Muscle of leg (tissue), 11 donors: ENCODE measurements around the gene DSG3. TPM values are rescaled to one million over a fixed set of nuclear protein-coding genes. Genes with fewer than 3 reads are reported as not detected.
"Not testable (repeated sequence)": the region's sequence is repeated elsewhere in the genome, so short reads cannot be mapped to it uniquely, and the experiment has no call there.

Source experiments
- DNase-seq: peaks from one replicate; pipeline ENCODE4 v3.0.0; 2013
- H3K27ac ChIP-seq: one replicate; pipeline ENCODE4 v1.5.1; 2013; ENCODE audit warnings: mild to moderate bottlenecking, low read length, control low read depth
- H3K27me3 ChIP-seq: one replicate; pipeline ENCODE4 v1.6.1; 2013; ENCODE audit warnings: low read length; ENCODE audit not compliant: control insufficient read depth, insufficient read depth
- H3K36me3 ChIP-seq: one replicate; pipeline ENCODE4 v1.6.1; 2013; ENCODE audit warnings: low read length; ENCODE audit not compliant: control insufficient read depth, insufficient read depth
- H3K4me1 ChIP-seq: one replicate; pipeline ENCODE4 v1.6.1; 2013; ENCODE audit warnings: low read length; ENCODE audit not compliant: control insufficient read depth, insufficient read depth
- H3K4me3 ChIP-seq: one replicate; pipeline ENCODE4 v1.5.1; 2013; ENCODE audit warnings: low read length, control low read depth
- H3K9me3 ChIP-seq: replicated peaks from 2 replicates; pipeline ENCODE4 v1.6.1; 2013; ENCODE audit warnings: low read depth, low read length; ENCODE audit not compliant: control insufficient read depth
- WGBS: methylation state at CpG from one replicate; pipeline ENCODE4 v1.1.5; 2013; ENCODE audit warnings: missing lambda C conversion rate; ENCODE audit not compliant: insufficient coverage; 5-methylcytosine and 5-hydroxymethylcytosine counted together
- polyA plus RNA-seq, 8 donors: library from polyadenylated mRNA; unstranded; fragments of 120-200 nt; gene quantifications; one replicate each; pipeline versions ENCODE4 v1.2.1 to v1.2.3, GENCODE V29; 2013; ENCODE audit warnings: inconsistent platforms in 1 of 8, low replicate concordance in 1 of 8; ENCODE audit not compliant: insufficient read length in 8 of 8, insufficient read depth in 1 of 8
- total RNA-seq: library from RNA; stranded (reverse); fragments of 120-200 nt; gene quantifications from one replicate; pipeline ENCODE4 v1.2.4, GENCODE V29; 2013

The DSG3 gene
- total and polyA plus RNA-seq, 9 donors: 0.04 to 5.7 (median 0.16) TPM; not detected in 6

GRCh38 chr18:31497836-31498573 is 50.5 kb downstream of the DSG3 start, which contains the start of gene DSG2:
Gene DSG2 (plus strand): TSS chr18:31498177. CDS start chr18:31498252, 75 bp downstream.
- peaks cover 7% of the 10 kb centered on the region for H3K4me1 ChIP-seq
- H3K27me3 ChIP-seq: peaks cover 18% of the 10 kb centered on the region
- H3K4me3 ChIP-seq: peak within 1 kb of the TSS; percentile 72
- no peaks in the 10 kb centered on the region for H3K9me3 ChIP-seq
- WGBS: under 1% methylated on average over 68 of the region's 79 CpGs
- peak; percentile 49 for DNase-seq
- H3K36me3 ChIP-seq: no peaks in the 10 kb centered on the region
- no peak within 1 kb of the TSS for H3K27ac ChIP-seq

DNA sequence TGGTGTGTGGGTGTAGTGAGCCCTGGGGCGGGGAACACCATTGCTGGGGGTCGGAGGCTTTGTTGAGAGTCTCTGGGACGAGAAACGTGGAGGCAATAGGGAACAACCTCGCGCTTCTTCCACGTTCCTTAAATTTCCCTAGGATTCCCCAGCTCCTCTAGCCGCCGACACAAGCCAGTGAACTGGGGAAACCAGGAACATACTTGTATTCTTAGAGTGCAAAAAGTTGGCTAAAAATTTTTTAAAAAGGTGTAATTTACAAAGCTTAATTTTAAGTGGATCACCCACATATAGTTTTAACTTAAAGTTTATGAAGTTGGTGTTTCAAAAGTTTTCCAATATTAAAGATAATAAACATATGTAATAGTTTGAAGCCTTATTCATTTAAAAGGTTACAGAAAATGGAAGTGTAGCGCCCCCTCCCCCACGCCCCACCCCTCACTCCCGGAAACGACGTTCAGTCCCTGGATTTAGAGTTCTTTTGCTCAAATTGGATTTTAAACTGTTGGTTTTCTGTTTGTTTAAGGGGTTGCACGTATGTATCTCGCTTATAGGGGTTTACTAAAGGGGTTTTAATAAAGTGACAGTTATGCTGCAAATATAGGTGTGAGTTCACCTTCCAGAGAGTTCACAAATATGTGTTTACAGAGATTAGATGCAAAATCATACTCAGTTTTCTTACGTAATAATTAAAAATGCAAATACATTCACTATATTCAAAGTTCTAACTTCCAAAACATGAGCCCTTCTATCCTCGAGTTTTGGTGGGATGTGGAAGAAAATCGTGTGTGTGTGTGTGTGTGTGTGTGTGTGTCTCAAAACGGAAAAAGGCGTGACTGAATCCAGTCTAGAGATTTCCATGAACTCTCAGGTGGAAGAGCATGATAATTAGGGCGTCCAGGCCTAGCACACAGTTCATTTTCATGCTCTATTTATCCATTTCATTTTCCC is 51.3 kb downstream of the DSG3 start:
- Histone ChIP-seq H3K9me3 (no peaks in the 10 kb centered on the region), H3K36me3 (no peaks in the 10 kb centered on the region), H3K4me3 (peak overlapping the region; percentile 72), H3K27ac (no peak overlapping the region), H3K27me3 (peaks cover 18% of the 10 kb centered on the region), H3K4me1 (peaks cover 7% of the 10 kb centered on the region)
- 25% methylated on average over 2 of the region's 22 CpGs for WGBS
- peak; percentile 18 for DNase-seq

DNA sequence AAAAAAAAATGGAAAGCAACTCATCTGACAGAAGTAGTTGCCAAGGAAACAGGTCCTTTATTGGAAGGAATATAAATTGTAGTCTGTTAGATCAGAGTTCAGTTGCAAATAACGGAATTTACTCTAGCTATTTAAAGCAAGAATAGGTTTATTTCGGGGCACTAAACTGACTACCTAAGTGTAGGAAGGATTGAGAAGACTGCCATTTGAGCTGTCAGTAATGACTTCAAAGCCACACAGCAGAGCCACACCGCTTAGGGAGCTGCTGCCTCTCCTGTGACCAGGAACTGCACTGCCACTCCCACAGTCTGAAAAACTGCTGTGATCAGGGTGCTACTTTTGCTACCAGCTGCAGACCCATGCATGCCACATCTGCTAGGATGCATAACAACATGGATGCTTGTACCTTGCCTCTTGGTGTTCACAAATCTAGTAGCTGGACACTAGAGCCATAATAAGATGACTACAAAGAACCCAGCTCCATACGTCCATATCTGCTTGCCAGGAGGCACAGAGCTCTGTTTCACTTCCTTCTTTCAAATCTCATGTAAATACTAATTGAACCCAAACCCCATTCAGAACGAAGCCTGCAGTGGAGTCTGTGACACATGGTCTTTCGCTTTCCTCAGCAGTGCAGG is 52.6 kb downstream of the DSG3 start:
- Histone ChIP-seq H3K27ac (no peak overlapping the region), H3K36me3 (no peaks in the 10 kb centered on the region), H3K27me3 (peaks cover 18% of the 10 kb centered on the region), H3K4me1 (peaks cover 7% of the 10 kb centered on the region), H3K9me3 (no peaks in the 10 kb centered on the region), H3K4me3 (no peak overlapping the region)
- 62% methylated on average over 2 of the region's 6 CpGs for WGBS
- DNase-seq: no peak

DNA sequence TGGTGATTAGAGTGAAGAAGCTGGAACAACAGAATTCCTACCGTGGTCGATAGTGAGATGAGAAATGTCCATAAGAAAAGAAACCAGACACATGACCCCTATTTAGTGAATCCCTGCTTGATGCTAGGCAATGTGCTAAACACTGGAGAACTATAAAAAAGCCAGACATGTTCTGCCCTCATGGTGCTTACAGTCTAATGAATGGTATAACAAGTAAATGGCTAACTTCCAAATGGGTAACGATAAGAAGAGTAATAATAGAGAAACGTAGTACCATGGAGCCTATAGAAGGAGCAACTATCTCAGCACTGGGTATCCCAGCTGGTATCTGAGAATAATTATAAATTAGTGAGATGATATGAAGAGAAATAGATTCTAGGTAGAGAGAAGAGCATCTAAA is 55.5 kb downstream of the DSG3 start:
- H3K27me3 ChIP-seq: peaks cover 9% of the 10 kb centered on the region
- no peak overlapping the region for H3K4me3 ChIP-seq
- H3K9me3 ChIP-seq: no peaks in the 10 kb centered on the region
- 94% methylated on average over 2 of the region's 4 CpGs for WGBS
- H3K4me1 ChIP-seq: peaks cover 3% of the 10 kb centered on the region
- no peak overlapping the region for H3K27ac ChIP-seq
- H3K36me3 ChIP-seq: no peaks in the 10 kb centered on the region
- DNase-seq: no peak

- no peak overlapping the region for H3K4me3 ChIP-seq
- no peaks in the 10 kb centered on the region for H3K36me3 ChIP-seq
- H3K9me3 ChIP-seq: no peaks in the 10 kb centered on the region
- H3K27me3 ChIP-seq: peaks cover 3% of the 10 kb centered on the region
- 85% methylated on average over 7 of the region's 10 CpGs for WGBS
- H3K27ac ChIP-seq: no peak overlapping the region
- DNase-seq: no peak
- no peaks in the 10 kb centered on the region for H3K4me1 ChIP-seq
Observed at GRCh38 chr18:31504455-31505147, 57.1 kb downstream of the DSG3 start.

GRCh38 chr18:31505156-31505555 is 57.6 kb downstream of the DSG3 start:
- Histone ChIP-seq H3K4me1 (no peaks in the 10 kb centered on the region), H3K27ac (no peak overlapping the region), H3K4me3 (no peak overlapping the region), H3K9me3 (no peaks in the 10 kb centered on the region), H3K27me3 (peaks cover 2% of the 10 kb centered on the region), H3K36me3 (no peaks in the 10 kb centered on the region)
- DNase-seq: no peak
- 65% methylated on average over 2 of the region's 6 CpGs for WGBS

DNA sequence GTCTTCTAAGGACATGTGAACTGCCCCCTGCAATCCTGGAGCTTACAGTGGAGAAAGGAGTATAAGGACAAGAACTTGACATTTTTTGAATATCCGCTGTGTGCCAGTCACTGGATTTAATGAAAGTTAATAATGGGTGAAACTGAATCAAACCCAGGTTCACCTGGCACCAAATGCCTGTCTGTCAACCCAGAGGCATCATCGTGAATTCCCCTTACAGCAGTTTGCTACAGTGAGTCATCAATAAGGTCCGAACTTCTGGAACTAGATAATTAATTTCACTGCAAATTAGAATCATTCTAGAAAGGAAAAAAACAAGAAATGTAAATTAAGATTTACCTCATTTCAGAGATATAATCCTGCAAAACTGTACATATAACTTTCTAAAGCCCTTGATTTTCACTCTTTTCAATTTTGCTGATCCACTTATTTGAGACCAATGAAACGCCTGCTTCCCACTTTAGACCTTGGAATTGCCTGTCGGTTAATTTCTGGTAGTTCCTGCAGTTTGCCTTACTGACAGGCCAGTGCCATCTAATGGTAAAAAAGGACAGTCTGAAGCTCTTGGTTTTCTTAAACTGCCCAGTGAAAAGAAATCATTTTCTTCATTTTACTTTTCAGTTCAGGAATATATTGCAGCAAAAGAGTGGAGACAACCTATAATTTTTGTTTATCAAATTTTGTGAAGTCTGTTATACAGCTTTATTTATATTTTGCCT is 58.6 kb downstream of the DSG3 start:
- DNase-seq: peak; percentile 20
- WGBS: 100% methylated on average over 1 of the region's 5 CpGs
- no peaks in the 10 kb centered on the region for H3K4me1 ChIP-seq
- H3K27ac ChIP-seq: no peak overlapping the region
- H3K4me3 ChIP-seq: no peak overlapping the region
- no peaks in the 10 kb centered on the region for H3K27me3 ChIP-seq
- H3K9me3 ChIP-seq: no peaks in the 10 kb centered on the region
- no peaks in the 10 kb centered on the region for H3K36me3 ChIP-seq

GRCh38 chr18:31507124-31507523 is 59.6 kb downstream of the DSG3 start:
- not testable (repeated sequence) for H3K4me1 ChIP-seq, H3K27ac ChIP-seq, H3K9me3 ChIP-seq, H3K36me3 ChIP-seq, H3K4me3 ChIP-seq, DNase-seq, H3K27me3 ChIP-seq
- no CpG with 5 or more reads among the region's 2 CpGs for WGBS

DNA sequence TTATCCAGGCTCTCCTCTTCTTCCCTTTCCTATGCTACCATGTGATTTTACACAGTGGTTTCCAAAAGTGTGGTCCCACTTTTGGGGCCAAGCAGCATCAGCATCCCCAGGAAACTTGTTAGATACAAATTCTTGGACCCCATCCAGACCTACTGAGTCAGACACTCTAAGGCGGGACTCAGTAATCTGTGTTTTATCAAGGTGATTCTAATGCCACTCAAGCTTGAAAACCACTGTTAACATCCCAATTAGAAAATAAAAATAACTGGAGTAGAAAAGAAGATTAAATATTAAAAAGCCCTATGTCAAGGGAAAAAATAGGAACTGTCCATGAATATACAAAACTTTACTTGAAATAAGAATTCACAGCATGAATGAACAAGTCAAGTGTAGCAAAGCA is 61.2 kb downstream of the DSG3 start:
- Histone ChIP-seq H3K36me3 (no peaks in the 10 kb centered on the region), H3K27me3 (no peaks in the 10 kb centered on the region), H3K4me1 (no peaks in the 10 kb centered on the region), H3K27ac (no peak overlapping the region), H3K4me3 (no peak overlapping the region), H3K9me3 (no peaks in the 10 kb centered on the region)
- no peak for DNase-seq
- no CpG with 5 or more reads among the region's 1 CpG for WGBS
